Measurements from ENCODE around the gene AOC3. TPM values are rescaled to one million over a fixed set of nuclear protein-coding genes. Genes with fewer than 3 reads are reported as not detected.
"Not testable (repeated sequence)": the region's sequence is repeated elsewhere in the genome, so short reads cannot be mapped to it uniquely, and the experiment has no call there.

Gene AOC3
- total RNA-seq, 1 donor from 2014 or later = 0.67 TPM

GRCh38 chr17:42844761-42845555 is 6.0 kb upstream of the AOC3 start:
- DNase-seq (ENCODE audit: low read depth) = no peak

- DNase-seq (ENCODE audit: low read depth) = no peak
Observed at GRCh38 chr17:42845556-42845917, 5.5 kb upstream of the AOC3 start.

GRCh38 chr17:42845918-42846593 is 4.9 kb upstream of the AOC3 start:
- peak; percentile 65 for DNase-seq (ENCODE audit: low read depth)

GRCh38 chr17:42846594-42847280 is 4.3 kb upstream of the AOC3 start:
- no peak for DNase-seq (ENCODE audit: low read depth)

- DNase-seq (ENCODE audit: low read depth) = no peak
Observed at GRCh38 chr17:42848093-42848492, 2.9 kb upstream of the AOC3 start.

- DNase-seq (ENCODE audit: low read depth) = no peak
Observed at GRCh38 chr17:42849031-42849430, 2.0 kb upstream of the AOC3 start.

GRCh38 chr17:42849451-42850181 is 1.4 kb upstream of the AOC3 start:
- DNase-seq (ENCODE audit: low read depth) = no peak

- DNase-seq (ENCODE audit: low read depth) = not testable (repeated sequence)
Observed at GRCh38 chr17:42851371-42852240, 607 bp downstream of the AOC3 start.

GRCh38 chr17:42852351-42852750 is 1.4 kb downstream of the AOC3 start:
- no peak for DNase-seq (ENCODE audit: low read depth)

- DNase-seq (ENCODE audit: low read depth) = no peak
Observed at GRCh38 chr17:42853004-42853403, 2.0 kb downstream of the AOC3 start.

- DNase-seq (ENCODE audit: low read depth) = no peak
Observed at GRCh38 chr17:42853597-42853967, 2.6 kb downstream of the AOC3 start.

- DNase-seq (ENCODE audit: low read depth) = no peak
Observed at GRCh38 chr17:42853968-42854790, 3.2 kb downstream of the AOC3 start.

- no peak for DNase-seq (ENCODE audit: low read depth)
Observed at GRCh38 chr17:42855048-42855596, 4.1 kb downstream of the AOC3 start.

GRCh38 chr17:42856093-42856492 is 5.1 kb downstream of the AOC3 start:
- DNase-seq (ENCODE audit: low read depth) = not testable (repeated sequence)

- DNase-seq (ENCODE audit: low read depth) = not testable (repeated sequence)
Observed at GRCh38 chr17:42856516-42856915, 5.5 kb downstream of the AOC3 start.

GRCh38 chr17:42857389-42857788 is 6.4 kb downstream of the AOC3 start:
- DNase-seq (ENCODE audit: low read depth) = no peak

- DNase-seq (ENCODE audit: low read depth) = no peak
Observed at GRCh38 chr17:42865638-42866094, 14.7 kb downstream of the AOC3 start.

GRCh38 chr17:42866216-42866615 is 15.2 kb downstream of the AOC3 start:
- no peak for DNase-seq (ENCODE audit: low read depth)
